Measurements from ENCODE around the gene DPY19L3. TPM values are rescaled to one million over a fixed set of nuclear protein-coding genes. Genes with fewer than 3 reads are reported as not detected.

The DPY19L3 gene
- total RNA-seq, 2 experiments from 2014 or later, result 7.3 to 8.5 TPM

- TF ChIP-seq, protein P1, sequence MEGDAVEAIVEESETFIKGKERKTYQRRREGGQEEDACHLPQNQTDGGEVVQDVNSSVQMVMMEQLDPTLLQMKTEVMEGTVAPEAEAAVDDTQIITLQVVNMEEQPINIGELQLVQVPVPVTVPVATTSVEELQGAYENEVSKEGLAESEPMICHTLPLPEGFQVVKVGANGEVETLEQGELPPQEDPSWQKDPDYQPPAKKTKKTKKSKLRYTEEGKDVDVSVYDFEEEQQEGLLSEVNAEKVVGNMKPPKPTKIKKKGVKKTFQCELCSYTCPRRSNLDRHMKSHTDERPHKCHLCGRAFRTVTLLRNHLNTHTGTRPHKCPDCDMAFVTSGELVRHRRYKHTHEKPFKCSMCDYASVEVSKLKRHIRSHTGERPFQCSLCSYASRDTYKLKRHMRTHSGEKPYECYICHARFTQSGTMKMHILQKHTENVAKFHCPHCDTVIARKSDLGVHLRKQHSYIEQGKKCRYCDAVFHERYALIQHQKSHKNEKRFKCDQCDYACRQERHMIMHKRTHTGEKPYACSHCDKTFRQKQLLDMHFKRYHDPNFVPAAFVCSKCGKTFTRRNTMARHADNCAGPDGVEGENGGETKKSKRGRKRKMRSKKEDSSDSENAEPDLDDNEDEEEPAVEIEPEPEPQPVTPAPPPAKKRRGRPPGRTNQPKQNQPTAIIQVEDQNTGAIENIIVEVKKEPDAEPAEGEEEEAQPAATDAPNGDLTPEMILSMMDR (IDR thresholded peaks at IDR 0.05), result no peak
- DNase-seq (no peak), ATAC-seq (ENCODE audit: poor library complexity) (no peak)
- H3K9me3 ChIP-seq (ENCODE audit: control insufficient read depth in 1 of 2, insufficient read depth in 1 of 2, low read length in 2 of 2), result no peaks in the 10 kb centered on the region
- Mint-ChIP-seq H3K27ac (no peak overlapping the region), H3K36me3 (ENCODE audit: low read depth) (peaks cover 69% of the 10 kb centered on the region), H3K4me1 (ENCODE audit: low read depth) (peaks cover 18% of the 10 kb centered on the region), H3K4me3 (no peak overlapping the region), H3K9me3 (no peaks in the 10 kb centered on the region), H3K27me3 (no peaks in the 10 kb centered on the region)
- no peaks in the 10 kb centered on the region for H3K4me1 ChIP-seq (ENCODE audit: insufficient read depth, low read length)
- POLR2A ChIA-PET, result no interaction called here
- H3K36me3 ChIP-seq (ENCODE audit: insufficient read depth, low read length), result peaks cover 50% of the 10 kb centered on the region
- intact Hi-C loops (cut with DNase I, micrococcal nuclease), result no loop called here
- H3K27me3 ChIP-seq (ENCODE audit: control insufficient read depth in 1 of 2, insufficient read depth in 2 of 2, low read length in 2 of 2), result no peaks in the 10 kb centered on the region
- no peak overlapping the region for H3K27ac ChIP-seq (ENCODE audit: low read depth in 1 of 2, low read length in 2 of 2)
- CTCF ChIA-PET, result no interaction called here
- no peak overlapping the region for H3K4me3 ChIP-seq (ENCODE audit: low read length)
These were observed 25.3 kb upstream of the DPY19L3 start for GRCh38 chr19:32380269-32380668.

GRCh38 chr19:32387701-32388392 lies 17.7 kb upstream of the DPY19L3 start:
- ATAC-seq (ENCODE audit: poor library complexity) (no peak), DNase-seq (no peak)
- Mint-ChIP-seq H3K9me3 (no peaks in the 10 kb centered on the region), H3K27ac (no peak overlapping the region), H3K36me3 (ENCODE audit: low read depth) (peaks cover 26% of the 10 kb centered on the region), H3K4me3 (no peak overlapping the region), H3K4me1 (ENCODE audit: low read depth) (peaks cover 7% of the 10 kb centered on the region), H3K27me3 (no peaks in the 10 kb centered on the region)
- H3K27ac ChIP-seq (ENCODE audit: low read depth in 1 of 2, low read length in 2 of 2), result no peak overlapping the region
- intact Hi-C loops (cut with DNase I, micrococcal nuclease), result no loop called here
- peaks cover 12% of the 10 kb centered on the region for H3K36me3 ChIP-seq (ENCODE audit: insufficient read depth, low read length)
- no peaks in the 10 kb centered on the region for H3K9me3 ChIP-seq (ENCODE audit: control insufficient read depth in 1 of 2, insufficient read depth in 1 of 2, low read length in 2 of 2)
- TF ChIP-seq, protein P1 (IDR thresholded peaks at IDR 0.05), result no peak
- ChIA-PET CTCF (interaction anchor here (0.7 to 1.3 kb wide), 2 partner anchors 13 to 17 kb away, joined by 3 to 5 read pairs; no protein-coding TSS in a partner anchor), POLR2A (interaction anchor here (1.9 kb wide), 1 partner anchor 18 kb away, joined by 5 read pairs; the partner anchor contains the start of gene DPY19L3)
- no peak overlapping the region for H3K4me3 ChIP-seq (ENCODE audit: low read length)
- H3K27me3 ChIP-seq (ENCODE audit: control insufficient read depth in 1 of 2, insufficient read depth in 2 of 2, low read length in 2 of 2), result no peaks in the 10 kb centered on the region
- no peaks in the 10 kb centered on the region for H3K4me1 ChIP-seq (ENCODE audit: insufficient read depth, low read length)

- Histone ChIP-seq H3K4me1 (ENCODE audit: insufficient read depth, low read length) (no peaks in the 10 kb centered on the region), H3K4me3 (ENCODE audit: low read length) (no peak overlapping the region), H3K9me3 (ENCODE audit: control insufficient read depth in 1 of 2, insufficient read depth in 1 of 2, low read length in 2 of 2) (no peaks in the 10 kb centered on the region), H3K36me3 (ENCODE audit: insufficient read depth, low read length) (peaks cover 8% of the 10 kb centered on the region), H3K27me3 (ENCODE audit: control insufficient read depth in 1 of 2, insufficient read depth in 2 of 2, low read length in 2 of 2) (no peaks in the 10 kb centered on the region), H3K27ac (ENCODE audit: low read depth in 1 of 2, low read length in 2 of 2) (no peak overlapping the region)
- intact Hi-C loops (cut with DNase I, micrococcal nuclease), result no loop called here
- DNase-seq, result no peak
- ChIA-PET CTCF (interaction anchor here (1.3 kb wide), 1 partner anchor 13 kb away, joined by 5 read pairs; no protein-coding TSS in a partner anchor), POLR2A (interaction anchor here (1.9 kb wide), 1 partner anchor 17 kb away, joined by 5 read pairs; the partner anchor contains the start of gene DPY19L3)
- Mint-ChIP-seq H3K36me3 (ENCODE audit: low read depth) (peaks cover 20% of the 10 kb centered on the region), H3K4me3 (no peak overlapping the region), H3K9me3 (no peaks in the 10 kb centered on the region), H3K4me1 (ENCODE audit: low read depth) (peaks cover 5% of the 10 kb centered on the region), H3K27me3 (no peaks in the 10 kb centered on the region), H3K27ac (no peak overlapping the region)
- TF ChIP-seq, protein P1 (IDR thresholded peaks at IDR 0.05), result no peak
- ATAC-seq (ENCODE audit: poor library complexity), result no peak
These were observed 17.1 kb upstream of the DPY19L3 start for GRCh38 chr19:32388393-32388855.
